Esophagus squamous epithelium (tissue), 4 donors: ENCODE results near the gene SHISAL1.

Source experiments
- POLR2A ChIP-seq, 4 donors: fragments of 450-650 bp; IDR thresholded peaks; one replicate each; pipeline ENCODE4 v1.6.1; 2017; ENCODE audit warnings: antibody characterized with exemption in 4 of 4, mild to moderate bottlenecking in 4 of 4, moderate library complexity in 3 of 4
- TF ChIP-seq, protein P1 (sequence below), 6 experiments: fragments of 450-650 bp in 4 of 6; fragments of 200-600 bp in 2 of 6; sonication (generic) in 2 of 6; IDR thresholded peaks; one replicate each; pipeline ENCODE4 v1.5.1; 2016 to 2019; ENCODE audit warnings: antibody characterized with exemption in 6 of 6, mild to moderate bottlenecking in 4 of 6, moderate library complexity in 4 of 6

GRCh38 chr22:44225812-44226211 lies 86.9 kb downstream of the SHISAL1 start:
- TF ChIP-seq, protein P1, sequence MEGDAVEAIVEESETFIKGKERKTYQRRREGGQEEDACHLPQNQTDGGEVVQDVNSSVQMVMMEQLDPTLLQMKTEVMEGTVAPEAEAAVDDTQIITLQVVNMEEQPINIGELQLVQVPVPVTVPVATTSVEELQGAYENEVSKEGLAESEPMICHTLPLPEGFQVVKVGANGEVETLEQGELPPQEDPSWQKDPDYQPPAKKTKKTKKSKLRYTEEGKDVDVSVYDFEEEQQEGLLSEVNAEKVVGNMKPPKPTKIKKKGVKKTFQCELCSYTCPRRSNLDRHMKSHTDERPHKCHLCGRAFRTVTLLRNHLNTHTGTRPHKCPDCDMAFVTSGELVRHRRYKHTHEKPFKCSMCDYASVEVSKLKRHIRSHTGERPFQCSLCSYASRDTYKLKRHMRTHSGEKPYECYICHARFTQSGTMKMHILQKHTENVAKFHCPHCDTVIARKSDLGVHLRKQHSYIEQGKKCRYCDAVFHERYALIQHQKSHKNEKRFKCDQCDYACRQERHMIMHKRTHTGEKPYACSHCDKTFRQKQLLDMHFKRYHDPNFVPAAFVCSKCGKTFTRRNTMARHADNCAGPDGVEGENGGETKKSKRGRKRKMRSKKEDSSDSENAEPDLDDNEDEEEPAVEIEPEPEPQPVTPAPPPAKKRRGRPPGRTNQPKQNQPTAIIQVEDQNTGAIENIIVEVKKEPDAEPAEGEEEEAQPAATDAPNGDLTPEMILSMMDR (IDR thresholded peaks at IDR 0.05), result no peak
- no peak for TF ChIP-seq POLR2A (IDR thresholded peaks at IDR 0.05)
